Daoy (cell line): ENCODE results near the gene ACOX1. TPM values are rescaled to one million over a fixed set of nuclear protein-coding genes. Genes with fewer than 3 reads are reported as not detected.

Experiments used
- DNase-seq: peaks from one replicate; pipeline ENCODE4 v3.0.0-alpha.2; 2015; ENCODE audit warnings: low read depth
- total RNA-seq: library from RNA; depleted of rRNA; stranded (reverse); fragments of >200 nt; shearing (Covaris generic); gene quantifications from 2 replicates; pipeline ENCODE4 v1.2.3, GENCODE V29; 2014; rRNA removed

ACOX1 gene
- total RNA-seq, 1 experiment from 2014 or later, result 35.0 TPM

- DNase-seq, result no peak
Measured at GRCh38 chr17:75892556-75893224, 86.3 kb downstream of the ACOX1 start.

GRCh38 chr17:75891605-75892555, 87.1 kb downstream of the ACOX1 start:
- DNase-seq, result no peak

Other genes with a start within 250 kb of the ACOX1 start
- 14.3 and 29.9 TPM in 2 replicates for gene GALK1, start 214.0 kb downstream of the ACOX1 start, total RNA-seq
- gene UNK, start 194.4 kb downstream of the ACOX1 start, total RNA-seq, result 36.8 and 40.6 TPM in 2 replicates
- 0.06 and 0.86 TPM in 2 replicates for gene UNC13D, start 134.8 kb downstream of the ACOX1 start, total RNA-seq
- 17.8 and 21.8 TPM in 2 replicates for gene WBP2, start 123.8 kb downstream of the ACOX1 start, total RNA-seq
- gene TRIM47, start 100.6 kb downstream of the ACOX1 start, total RNA-seq, result 14.4 and 15.2 TPM in 2 replicates
- gene TRIM65, start 82.2 kb downstream of the ACOX1 start, total RNA-seq, result 15.6 and 24.1 TPM in 2 replicates
- 27.7 and 34.8 TPM in 2 replicates for gene MRPL38, start 74.3 kb downstream of the ACOX1 start, total RNA-seq
- gene FBF1, start 38.1 kb downstream of the ACOX1 start, total RNA-seq, result 6.3 and 8.0 TPM in 2 replicates
- 11.1 and 15.0 TPM in 2 replicates for gene TEN1, start 74 bp upstream of the ACOX1 start, total RNA-seq
- 1.3 and 1.5 TPM in 2 replicates for gene CDK3, start 21.7 kb upstream of the ACOX1 start, total RNA-seq
- 0.06 and 0.12 TPM in 2 replicates for gene EVPL, start 48.1 kb upstream of the ACOX1 start, total RNA-seq
- 19.1 and 25.4 TPM in 2 replicates for gene SRP68, start 93.4 kb upstream of the ACOX1 start, total RNA-seq
- not detected in 2 replicates for gene GALR2, start 95.6 kb upstream of the ACOX1 start, total RNA-seq
- gene ZACN, start 100.0 kb upstream of the ACOX1 start, total RNA-seq, result not detected in 2 replicates
- 45.4 and 48.9 TPM in 2 replicates for gene EXOC7, start 124.6 kb upstream of the ACOX1 start, total RNA-seq
- not detected in 2 replicates for gene FOXJ1, start 162.1 kb upstream of the ACOX1 start, total RNA-seq